Mononuclear cell (primary cell): ENCODE measurements around the gene FBN2. TPM values are rescaled to one million over a fixed set of nuclear protein-coding genes. Genes with fewer than 3 reads are reported as not detected.
"Not testable (repeated sequence)": the region's sequence is repeated elsewhere in the genome, so short reads cannot be mapped to it uniquely, and the experiment has no call there.

ENCODE experiments used
- H3K27me3 ChIP-seq: 2 replicates; pipeline ENCODE4 v1.6.0; 2011; ENCODE audit warnings: low read length, control low read depth; ENCODE audit not compliant: insufficient read depth
- H3K4me1 ChIP-seq: 2 replicates; pipeline ENCODE4 v1.5.1; 2011; ENCODE audit warnings: mild to moderate bottlenecking, low read length, control low read depth; ENCODE audit not compliant: insufficient read depth
- H3K4me3 ChIP-seq: 2 replicates; pipeline ENCODE4 v1.5.1; 2011; ENCODE audit warnings: mild to moderate bottlenecking, low read length, moderate library complexity
- H3K9me3 ChIP-seq: 2 replicates; pipeline ENCODE4 v1.5.1; 2011; ENCODE audit warnings: low read depth, mild to moderate bottlenecking, control low read depth, low read length
- total RNA-seq: library from RNA; depleted of rRNA; stranded (reverse); fragments of >200 nt; gene quantifications from one replicate; pipeline ENCODE4 v1.2.3, GENCODE V29; 2012

Gene FBN2
- total RNA-seq, 1 donor, result 5.1 TPM

DNA sequence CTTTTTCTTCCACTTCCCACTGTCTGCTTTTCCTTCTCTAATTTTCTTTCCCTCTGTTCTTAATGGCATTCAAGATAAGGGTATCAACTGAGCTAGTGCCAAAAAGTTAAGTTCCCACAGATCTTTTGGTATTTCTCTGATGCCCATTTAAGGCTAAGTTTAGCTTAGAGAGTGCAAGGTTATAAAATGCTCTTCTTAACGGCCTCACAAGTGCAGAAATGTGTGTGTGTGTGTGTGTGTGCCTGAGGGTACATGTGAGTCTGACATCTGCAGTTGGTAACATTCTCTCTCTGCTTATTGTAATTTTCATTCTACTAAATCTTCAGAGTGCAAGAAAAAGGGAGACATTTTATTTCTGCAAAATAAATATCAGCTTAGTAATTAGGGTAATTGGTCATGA lies 24.2 kb downstream of the FBN2 start:
- Histone ChIP-seq H3K27me3 (no peaks in the 10 kb centered on the region), H3K4me1 (no peaks in the 10 kb centered on the region), H3K4me3 (no peak overlapping the region), H3K9me3 (no peaks in the 10 kb centered on the region)

DNA sequence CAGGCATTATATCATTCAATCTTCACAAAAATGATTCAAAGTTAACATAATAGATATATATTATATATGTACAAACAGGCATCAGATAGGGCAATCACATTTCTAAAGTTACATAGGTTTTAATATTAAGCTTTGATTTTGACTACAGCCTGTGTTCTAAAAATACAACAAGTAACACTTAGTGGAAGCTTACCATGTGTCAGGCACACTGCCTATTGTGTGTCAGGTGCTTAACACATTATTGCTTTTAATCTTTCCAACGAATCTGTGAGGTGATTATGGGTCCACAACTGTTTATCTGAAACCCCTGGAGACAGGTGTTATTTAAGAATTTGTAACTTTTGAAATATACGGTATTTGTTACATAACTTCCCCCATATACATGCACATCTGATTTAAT lies 25.2 kb downstream of the FBN2 start:
- Histone ChIP-seq H3K4me3 (no peak overlapping the region), H3K27me3 (no peaks in the 10 kb centered on the region), H3K9me3 (peaks cover 9% of the 10 kb centered on the region), H3K4me1 (no peaks in the 10 kb centered on the region)

DNA sequence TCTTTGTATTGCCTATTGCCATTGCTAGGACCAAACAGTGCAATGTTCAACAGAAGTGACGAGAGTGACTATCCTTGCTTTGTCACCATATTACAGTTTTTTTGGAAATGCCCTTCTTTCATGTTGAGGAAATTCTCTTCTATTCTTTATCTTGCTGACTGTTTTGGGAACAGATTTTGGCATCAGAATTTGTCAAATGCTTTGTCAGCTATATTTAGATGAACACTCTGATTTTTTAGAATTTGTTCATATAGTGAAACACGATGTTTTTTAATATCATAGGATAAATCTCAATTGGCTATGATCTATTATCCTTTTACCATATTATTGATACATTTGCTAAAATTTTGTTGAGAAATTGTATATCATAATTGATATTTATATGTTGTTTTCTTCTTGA lies 31.4 kb downstream of the FBN2 start:
- no peak overlapping the region for H3K4me3 ChIP-seq
- H3K4me1 ChIP-seq, result no peaks in the 10 kb centered on the region
- H3K27me3 ChIP-seq, result no peaks in the 10 kb centered on the region
- H3K9me3 ChIP-seq, result peaks cover 22% of the 10 kb centered on the region

DNA sequence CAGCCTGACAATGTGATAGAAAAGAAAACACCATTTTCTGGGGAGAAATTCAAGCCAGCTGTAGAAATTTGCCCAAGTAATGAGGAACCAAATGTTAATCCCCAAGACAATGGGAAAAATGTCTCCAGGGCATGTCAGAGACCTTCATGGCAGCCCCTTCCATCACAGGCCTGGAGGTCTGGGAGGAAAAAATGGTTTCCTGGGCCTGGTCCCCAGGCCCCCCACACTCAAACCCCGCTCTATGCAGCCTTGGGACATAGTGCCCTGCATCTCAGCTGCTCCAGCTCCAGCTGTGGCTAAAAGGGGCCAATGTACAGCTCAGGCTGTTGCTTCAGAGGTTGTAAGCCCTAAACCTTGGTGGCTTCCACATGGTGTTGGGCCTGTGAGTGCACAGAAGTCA lies 34.3 kb downstream of the FBN2 start:
- not testable (repeated sequence) for H3K27me3 ChIP-seq, H3K4me3 ChIP-seq, H3K4me1 ChIP-seq
- H3K9me3 ChIP-seq, result peaks cover 22% of the 10 kb centered on the region

DNA sequence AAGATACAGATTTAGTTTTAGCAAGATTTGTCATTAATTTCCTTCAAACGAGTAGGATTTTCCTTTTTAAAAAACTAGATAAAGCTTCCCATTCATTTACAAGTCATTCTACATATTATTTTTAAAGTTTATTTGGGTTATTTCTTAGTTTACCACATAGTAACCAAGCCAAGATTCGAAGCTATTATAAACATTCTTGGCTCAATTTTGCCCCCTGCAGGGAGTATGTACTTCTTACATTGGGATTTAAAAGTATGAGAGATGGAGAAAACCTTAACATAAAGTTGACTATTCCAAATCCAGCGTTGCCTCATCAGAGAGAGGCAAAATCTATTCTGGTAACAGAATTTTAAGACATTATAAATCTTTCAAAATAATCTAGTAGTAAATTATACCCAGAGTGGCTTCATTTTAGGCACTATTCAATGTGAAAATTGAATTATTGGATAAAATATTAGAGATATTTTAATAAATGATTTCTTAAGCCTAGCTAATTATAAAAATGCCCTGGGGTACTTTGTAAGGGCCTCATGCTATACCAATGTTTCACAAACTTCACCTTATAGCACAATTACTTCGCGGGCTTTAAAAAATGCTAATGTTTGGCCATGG lies 39.1 kb downstream of the FBN2 start:
- no peaks in the 10 kb centered on the region for H3K9me3 ChIP-seq
- no peaks in the 10 kb centered on the region for H3K4me1 ChIP-seq
- no peaks in the 10 kb centered on the region for H3K27me3 ChIP-seq

DNA sequence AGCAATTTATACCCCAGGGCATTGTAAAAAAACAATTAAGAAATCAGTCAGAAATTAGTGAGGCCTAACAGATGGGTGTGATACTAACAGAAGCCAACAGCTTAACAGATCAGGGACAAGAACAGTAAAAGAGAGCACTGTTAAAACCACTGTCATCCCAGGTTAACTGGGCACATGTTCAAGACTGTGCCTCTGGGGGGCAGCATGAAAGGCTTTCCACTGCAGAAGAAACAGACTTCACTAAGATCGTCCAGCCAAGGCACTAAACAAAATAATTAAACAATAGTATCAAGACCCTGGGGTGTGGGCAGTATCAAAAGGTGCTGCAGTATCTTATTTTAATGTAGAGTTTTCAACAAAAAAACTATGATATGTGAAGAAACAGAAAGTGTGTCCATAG lies 43.5 kb downstream of the FBN2 start:
- Histone ChIP-seq H3K4me1 (no peaks in the 10 kb centered on the region), H3K9me3 (no peaks in the 10 kb centered on the region), H3K4me3 (no peak overlapping the region), H3K27me3 (no peaks in the 10 kb centered on the region)

More for the DNA sequence above, 39.1 kb downstream of the FBN2 start:
- H3K4me3 ChIP-seq, result no peak overlapping the region

DNA sequence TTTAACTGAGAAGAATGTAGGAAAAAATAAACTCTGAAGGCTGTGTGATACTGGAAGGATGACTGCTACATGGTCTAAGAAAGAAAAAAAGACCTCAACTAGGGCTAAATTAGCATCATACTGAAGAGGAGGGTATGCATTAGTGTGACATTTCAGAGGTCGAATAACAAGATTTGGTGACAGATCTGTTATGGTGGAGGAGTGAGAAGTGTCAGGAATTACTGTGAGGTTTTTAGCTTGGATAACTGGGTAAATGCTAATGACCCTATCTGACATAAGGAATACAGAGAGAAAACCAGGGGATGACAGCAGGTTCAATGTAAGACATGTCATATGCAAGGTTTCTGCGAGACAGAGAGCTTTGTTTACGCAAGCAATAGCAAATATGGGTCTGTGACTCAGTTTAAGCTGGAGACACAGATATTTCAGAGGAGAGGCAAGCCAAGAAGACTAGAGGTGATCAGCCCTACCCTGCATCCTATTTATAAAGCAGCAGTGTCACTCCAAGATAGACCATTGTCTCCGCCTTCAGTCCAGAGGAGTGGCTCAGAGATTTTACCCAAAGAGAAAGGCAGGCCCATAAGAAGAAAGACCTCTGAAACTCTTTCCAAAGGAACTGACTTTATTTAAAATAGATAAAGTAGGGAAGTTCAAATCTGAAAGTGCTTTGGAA lies 44.3 kb downstream of the FBN2 start:
- Histone ChIP-seq H3K4me3 (no peak overlapping the region), H3K4me1 (no peaks in the 10 kb centered on the region), H3K27me3 (no peaks in the 10 kb centered on the region), H3K9me3 (no peaks in the 10 kb centered on the region)

DNA sequence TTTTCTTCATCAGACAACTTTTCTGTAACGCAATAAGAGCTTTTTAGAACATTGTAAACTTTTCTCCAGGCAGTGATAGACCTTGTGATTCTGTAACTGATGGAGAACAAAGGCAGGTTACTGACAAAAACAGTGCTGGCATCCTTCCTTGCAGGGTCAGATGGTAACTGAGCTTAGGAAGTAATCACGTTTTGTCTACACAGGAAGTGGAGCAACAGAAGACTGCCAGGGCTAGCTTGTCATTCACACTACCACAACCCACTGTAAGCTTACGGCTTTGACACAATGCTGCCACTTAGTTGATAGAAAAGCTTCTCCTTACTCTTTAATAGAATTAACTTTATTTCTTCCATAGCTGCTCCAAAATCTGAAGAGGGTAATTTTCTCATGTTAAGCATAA lies 46.8 kb downstream of the FBN2 start:
- no peaks in the 10 kb centered on the region for H3K27me3 ChIP-seq
- no peaks in the 10 kb centered on the region for H3K9me3 ChIP-seq
- H3K4me1 ChIP-seq, result no peaks in the 10 kb centered on the region
- H3K4me3 ChIP-seq, result no peak overlapping the region

DNA sequence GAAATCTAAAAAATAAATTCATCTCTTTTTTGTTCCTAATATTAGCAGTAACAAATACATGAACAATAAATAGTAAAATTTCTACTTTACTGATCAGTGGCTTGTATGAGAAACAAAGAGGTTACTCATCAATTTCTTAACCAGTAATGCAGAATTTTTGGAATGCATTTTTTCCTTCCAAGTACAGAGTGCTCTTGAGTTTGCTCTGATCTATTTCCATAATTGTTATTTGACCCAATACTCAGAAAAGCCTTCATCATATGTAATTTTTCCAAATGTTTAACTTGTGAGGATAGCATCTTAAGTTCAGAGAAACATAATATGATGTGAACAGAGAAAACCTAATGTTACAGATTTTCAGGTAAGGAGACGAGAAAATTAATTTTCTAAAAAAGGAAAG lies 47.3 kb downstream of the FBN2 start:
- H3K9me3 ChIP-seq, result no peaks in the 10 kb centered on the region
- H3K4me3 ChIP-seq, result no peak overlapping the region
- no peaks in the 10 kb centered on the region for H3K27me3 ChIP-seq
- H3K4me1 ChIP-seq, result no peaks in the 10 kb centered on the region

DNA sequence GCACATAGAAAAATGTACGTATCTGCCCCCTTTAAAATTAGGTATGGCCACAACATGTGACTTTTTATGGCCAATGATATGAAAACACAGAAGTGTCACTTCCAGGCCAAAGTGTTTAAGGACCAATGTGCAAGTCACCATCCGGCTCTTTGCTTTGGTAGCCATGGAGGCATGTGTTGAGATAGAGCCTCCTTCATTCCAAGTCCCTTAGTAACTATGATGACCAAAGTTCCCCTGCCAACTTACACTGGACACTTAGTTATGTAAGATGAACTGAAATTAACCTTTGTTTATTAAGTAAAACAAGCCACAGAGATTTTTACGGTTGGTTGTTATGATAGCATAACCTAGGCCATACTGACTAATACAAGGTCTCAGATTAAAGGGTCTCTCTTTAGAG lies 51.0 kb downstream of the FBN2 start:
- Histone ChIP-seq H3K27me3 (no peaks in the 10 kb centered on the region), H3K4me3 (no peak overlapping the region), H3K4me1 (no peaks in the 10 kb centered on the region), H3K9me3 (no peaks in the 10 kb centered on the region)

DNA sequence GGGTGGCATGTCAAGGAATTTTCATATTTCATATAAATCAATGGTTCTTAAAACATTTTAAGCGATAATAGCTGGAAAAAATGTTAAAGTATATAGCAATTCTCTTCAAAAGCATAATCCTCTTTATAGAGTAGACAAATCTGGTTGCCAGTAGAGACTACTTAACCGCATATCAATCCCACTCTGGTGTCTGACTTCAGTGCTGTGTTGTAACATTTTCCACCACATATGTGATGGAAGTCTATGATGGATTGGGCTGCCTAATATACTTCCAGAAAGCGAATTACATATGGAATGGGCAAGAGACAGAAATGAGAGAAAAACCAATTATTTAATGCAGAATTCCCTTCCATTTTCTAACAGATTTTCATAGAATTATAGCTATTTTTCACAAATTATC lies 54.3 kb downstream of the FBN2 start:
- H3K4me3 ChIP-seq, result no peak overlapping the region
- H3K27me3 ChIP-seq, result no peaks in the 10 kb centered on the region
- H3K4me1 ChIP-seq, result no peaks in the 10 kb centered on the region
- no peaks in the 10 kb centered on the region for H3K9me3 ChIP-seq

DNA sequence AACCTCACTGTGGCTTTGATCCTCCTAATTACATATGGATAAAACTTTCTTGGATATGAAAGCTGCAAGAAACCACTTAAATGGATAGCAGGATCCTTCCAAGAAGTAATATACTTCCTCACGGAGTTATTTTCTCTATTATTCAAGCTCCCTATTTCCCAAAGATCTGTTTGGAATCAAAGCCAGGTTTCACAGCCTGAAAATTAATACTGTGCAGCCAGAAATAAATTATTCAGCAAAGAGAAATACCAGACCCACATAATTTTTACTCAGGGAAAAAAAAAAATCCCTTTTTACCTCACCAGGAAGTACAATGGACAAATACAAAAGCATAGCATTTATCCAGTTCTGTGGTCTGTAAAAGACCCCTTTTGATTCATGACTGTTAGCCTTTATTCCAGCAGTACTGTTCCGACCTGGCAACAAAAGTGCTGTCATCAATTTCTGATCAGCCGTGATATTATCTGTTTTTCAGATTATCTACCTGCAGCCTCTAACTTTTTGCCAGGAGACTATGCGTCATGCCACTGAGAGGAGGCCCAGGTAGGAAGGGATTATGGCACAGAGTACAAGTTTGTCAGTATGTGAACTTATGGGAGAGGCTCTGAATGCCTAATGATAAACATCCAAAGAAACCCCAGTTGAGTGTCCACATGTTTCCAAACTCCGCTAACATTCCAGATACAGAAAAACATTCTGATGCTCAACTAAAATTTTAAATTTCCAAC lies 57.0 kb downstream of the FBN2 start:
- H3K9me3 ChIP-seq, result no peaks in the 10 kb centered on the region
- H3K4me3 ChIP-seq, result no peak overlapping the region
- no peaks in the 10 kb centered on the region for H3K4me1 ChIP-seq
- H3K27me3 ChIP-seq, result no peaks in the 10 kb centered on the region

DNA sequence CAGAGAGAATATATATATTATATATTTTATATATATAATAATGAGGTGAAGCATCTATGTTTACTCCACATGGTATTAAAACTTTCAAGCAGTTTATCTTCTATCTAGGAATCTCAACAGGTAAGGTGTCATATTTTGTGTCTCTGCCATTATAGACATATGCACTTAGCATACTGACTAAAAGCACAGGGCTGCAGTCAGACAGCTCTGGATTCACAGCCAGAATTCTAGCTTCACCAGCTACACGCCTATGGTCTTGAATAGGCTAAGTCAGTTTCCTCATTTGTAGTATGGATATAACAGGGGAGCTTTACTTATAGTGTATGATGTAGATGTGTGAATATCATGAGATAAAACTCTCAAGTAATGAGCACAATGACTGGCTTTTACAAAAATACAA lies 57.9 kb downstream of the FBN2 start:
- Histone ChIP-seq H3K4me3 (no peak overlapping the region), H3K27me3 (no peaks in the 10 kb centered on the region), H3K9me3 (no peaks in the 10 kb centered on the region), H3K4me1 (no peaks in the 10 kb centered on the region)

DNA sequence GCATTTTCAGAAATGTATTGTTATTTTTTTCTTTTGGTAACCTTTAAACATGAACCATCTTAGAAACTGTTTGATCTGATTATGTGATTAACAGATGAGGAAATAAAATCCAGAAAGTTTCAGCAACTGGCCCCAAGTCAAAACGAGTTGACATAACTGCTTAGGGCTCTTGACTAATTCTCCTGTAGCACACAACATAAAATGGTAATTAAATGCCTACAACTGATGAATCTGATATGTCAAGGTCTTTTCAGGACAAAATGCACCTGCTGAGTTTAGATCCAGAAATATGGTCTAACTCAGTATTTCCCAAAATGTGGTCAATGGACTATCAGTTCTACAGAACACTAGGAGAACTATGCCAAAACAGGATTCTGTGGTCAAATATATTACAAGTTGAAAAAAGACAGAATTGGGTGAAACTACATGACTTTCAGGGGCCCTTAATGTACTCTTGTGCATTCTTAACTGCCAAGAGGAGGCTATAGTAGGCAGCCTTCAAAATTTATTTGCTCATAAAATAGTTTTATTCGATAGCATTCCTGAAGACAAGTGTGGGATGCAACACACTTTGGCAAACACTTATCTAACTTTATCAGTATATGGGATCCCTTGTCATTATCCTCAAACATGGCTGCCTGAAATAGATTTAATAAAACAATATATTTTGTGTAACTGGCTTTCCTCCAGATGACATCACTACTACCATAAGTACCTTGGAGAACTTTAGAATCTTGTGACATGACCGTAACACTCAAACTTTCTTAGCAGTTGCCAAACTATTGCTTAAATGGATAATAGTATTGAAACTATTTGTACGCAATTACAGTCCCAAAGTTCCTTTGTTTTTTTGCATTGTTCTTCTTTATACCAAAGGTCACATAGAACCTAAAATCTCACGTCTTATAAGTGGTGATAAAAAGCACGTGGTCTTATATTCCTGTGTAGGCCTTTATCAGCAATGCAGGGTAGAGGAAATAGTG lies 59.4 kb downstream of the FBN2 start:
- Histone ChIP-seq H3K27me3 (no peaks in the 10 kb centered on the region), H3K9me3 (no peaks in the 10 kb centered on the region), H3K4me1 (no peaks in the 10 kb centered on the region), H3K4me3 (no peak overlapping the region)

DNA sequence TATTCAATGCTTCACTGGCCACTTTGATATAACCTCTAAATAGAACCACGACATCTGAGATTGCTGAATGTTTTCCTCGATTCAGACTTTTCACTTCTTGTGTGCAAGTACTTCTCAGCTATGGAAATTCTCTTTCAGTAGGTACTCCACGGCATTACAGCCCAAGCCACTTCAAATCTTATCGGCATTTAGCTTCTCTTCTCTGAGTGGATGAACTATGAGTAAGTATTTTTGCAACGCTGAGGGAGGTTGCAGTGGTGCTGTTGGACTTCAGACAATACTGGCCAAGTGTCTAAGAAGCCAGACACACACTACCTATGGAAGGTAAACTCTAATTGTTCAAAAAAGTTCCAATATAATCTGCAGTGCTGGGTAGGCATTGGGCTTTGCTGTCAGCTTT lies 60.1 kb downstream of the FBN2 start:
- Histone ChIP-seq H3K4me1 (no peaks in the 10 kb centered on the region), H3K4me3 (no peak overlapping the region), H3K9me3 (no peaks in the 10 kb centered on the region), H3K27me3 (no peaks in the 10 kb centered on the region)
